ENCODE measurements around the gene WWOX.

WWOX gene

DNA sequence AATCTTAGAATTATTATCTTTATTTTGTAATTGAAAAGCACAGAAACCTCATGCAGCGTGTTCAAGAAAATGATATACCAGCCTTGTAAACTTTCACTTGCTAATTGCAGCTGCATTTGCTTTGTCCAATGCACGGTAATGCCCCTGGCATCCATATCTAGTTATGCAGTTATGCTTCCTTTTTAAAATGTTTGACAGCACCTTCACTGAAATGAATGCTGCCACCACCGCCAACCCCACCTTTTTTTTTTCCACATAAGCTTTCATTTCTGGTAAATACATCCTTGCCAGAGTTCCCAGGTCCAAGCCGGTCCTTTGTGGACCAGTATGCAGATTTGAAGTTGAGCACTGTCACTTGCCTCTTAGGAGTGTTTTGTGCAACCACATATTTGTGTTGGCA is 338.8 kb downstream of the WWOX start:
- H3K27ac ChIP-seq: no peak overlapping the region
- H3K36me3 ChIP-seq: no peaks in the 10 kb centered on the region
- no peaks in the 10 kb centered on the region for H3K4me1 ChIP-seq (ENCODE audit: control insufficient read depth in 1 of 2, insufficient read depth in 1 of 2, low read depth in 1 of 2, low read length in 1 of 2)
- no peaks in the 10 kb centered on the region for H3K27me3 ChIP-seq
- H3K9me3 ChIP-seq: no peaks in the 10 kb centered on the region
- TF ChIP-seq, protein P1, sequence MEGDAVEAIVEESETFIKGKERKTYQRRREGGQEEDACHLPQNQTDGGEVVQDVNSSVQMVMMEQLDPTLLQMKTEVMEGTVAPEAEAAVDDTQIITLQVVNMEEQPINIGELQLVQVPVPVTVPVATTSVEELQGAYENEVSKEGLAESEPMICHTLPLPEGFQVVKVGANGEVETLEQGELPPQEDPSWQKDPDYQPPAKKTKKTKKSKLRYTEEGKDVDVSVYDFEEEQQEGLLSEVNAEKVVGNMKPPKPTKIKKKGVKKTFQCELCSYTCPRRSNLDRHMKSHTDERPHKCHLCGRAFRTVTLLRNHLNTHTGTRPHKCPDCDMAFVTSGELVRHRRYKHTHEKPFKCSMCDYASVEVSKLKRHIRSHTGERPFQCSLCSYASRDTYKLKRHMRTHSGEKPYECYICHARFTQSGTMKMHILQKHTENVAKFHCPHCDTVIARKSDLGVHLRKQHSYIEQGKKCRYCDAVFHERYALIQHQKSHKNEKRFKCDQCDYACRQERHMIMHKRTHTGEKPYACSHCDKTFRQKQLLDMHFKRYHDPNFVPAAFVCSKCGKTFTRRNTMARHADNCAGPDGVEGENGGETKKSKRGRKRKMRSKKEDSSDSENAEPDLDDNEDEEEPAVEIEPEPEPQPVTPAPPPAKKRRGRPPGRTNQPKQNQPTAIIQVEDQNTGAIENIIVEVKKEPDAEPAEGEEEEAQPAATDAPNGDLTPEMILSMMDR (IDR thresholded peaks at IDR 0.05): no peak
- no peak overlapping the region for H3K4me3 ChIP-seq (ENCODE audit: low read depth in 1 of 2, low read length in 1 of 2)

DNA sequence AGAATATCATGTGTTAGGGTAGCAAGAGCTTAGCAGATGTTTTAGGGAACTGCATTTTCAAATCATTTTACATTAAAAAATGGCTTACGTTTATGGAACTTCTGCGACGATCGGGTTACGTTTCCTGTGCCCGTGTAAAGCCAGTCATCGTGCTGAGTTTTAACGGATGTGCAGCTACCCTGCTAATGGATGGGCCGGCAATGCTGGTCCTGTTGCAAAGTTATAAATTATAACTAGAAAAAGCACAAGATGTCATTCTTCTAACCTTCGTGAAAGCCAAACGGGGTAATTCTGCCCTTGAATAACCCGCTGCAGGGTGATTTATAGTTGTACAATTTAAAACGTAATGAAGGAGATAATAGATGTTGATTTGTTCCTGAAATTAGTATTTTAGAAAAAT is 339.2 kb downstream of the WWOX start:
- H3K4me1 ChIP-seq (ENCODE audit: control insufficient read depth in 1 of 2, insufficient read depth in 1 of 2, low read depth in 1 of 2, low read length in 1 of 2): no peaks in the 10 kb centered on the region
- H3K27ac ChIP-seq: no peak overlapping the region
- no peak overlapping the region for H3K4me3 ChIP-seq (ENCODE audit: low read depth in 1 of 2, low read length in 1 of 2)
- TF ChIP-seq, protein P1 (IDR thresholded peaks at IDR 0.05): no peak
- no peaks in the 10 kb centered on the region for H3K27me3 ChIP-seq
- H3K36me3 ChIP-seq: no peaks in the 10 kb centered on the region
- H3K9me3 ChIP-seq: no peaks in the 10 kb centered on the region

DNA sequence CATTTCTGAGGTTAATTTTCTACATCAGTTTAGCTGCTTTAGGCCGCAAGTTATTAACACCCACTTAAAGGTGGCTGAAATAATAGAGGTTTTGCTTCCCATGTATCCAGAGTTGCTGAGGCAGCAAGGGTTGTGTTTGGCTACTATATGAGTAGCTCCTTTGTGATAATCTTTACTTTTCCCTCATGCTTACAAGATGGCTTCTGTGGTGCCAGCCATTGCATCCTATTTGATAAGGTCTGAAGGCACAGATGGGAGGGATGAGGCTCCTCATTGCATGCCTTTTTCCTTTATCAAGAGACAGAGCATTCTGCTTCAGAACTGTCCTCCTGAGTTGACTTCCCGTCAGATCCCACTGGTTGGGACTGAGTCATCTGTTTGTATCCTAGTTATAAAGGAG is 340.2 kb downstream of the WWOX start:
- Histone ChIP-seq H3K4me3 (ENCODE audit: low read depth in 1 of 2, low read length in 1 of 2) (no peak overlapping the region), H3K4me1 (ENCODE audit: control insufficient read depth in 1 of 2, insufficient read depth in 1 of 2, low read depth in 1 of 2, low read length in 1 of 2) (no peaks in the 10 kb centered on the region), H3K36me3 (no peaks in the 10 kb centered on the region), H3K9me3 (no peaks in the 10 kb centered on the region), H3K27me3 (no peaks in the 10 kb centered on the region), H3K27ac (no peak overlapping the region)
- TF ChIP-seq, protein P1 (IDR thresholded peaks at IDR 0.05): no peak

DNA sequence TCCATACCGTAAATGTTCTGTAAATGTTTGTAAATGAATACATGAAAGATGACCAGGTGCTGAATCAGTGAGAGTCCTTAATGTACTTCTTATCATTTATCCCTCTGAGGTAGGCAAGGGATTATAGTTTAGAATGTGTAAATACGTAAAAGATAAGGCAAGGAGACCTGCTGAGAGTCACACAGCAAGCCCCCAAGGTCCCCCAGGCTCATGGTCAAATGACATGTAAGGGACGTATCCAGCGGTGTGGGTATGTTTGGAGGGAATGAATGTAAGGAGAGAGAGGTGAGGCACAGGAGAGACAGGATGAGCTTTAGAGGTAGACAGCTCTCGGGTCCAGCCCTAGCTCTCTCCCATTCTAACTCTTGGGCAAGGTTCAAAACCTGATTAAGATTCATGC is 341.8 kb downstream of the WWOX start:
- Histone ChIP-seq H3K4me1 (ENCODE audit: control insufficient read depth in 1 of 2, insufficient read depth in 1 of 2, low read depth in 1 of 2, low read length in 1 of 2) (no peaks in the 10 kb centered on the region), H3K4me3 (ENCODE audit: low read depth in 1 of 2, low read length in 1 of 2) (no peak overlapping the region), H3K27me3 (no peaks in the 10 kb centered on the region), H3K27ac (no peak overlapping the region), H3K9me3 (no peaks in the 10 kb centered on the region), H3K36me3 (no peaks in the 10 kb centered on the region)
- TF ChIP-seq, protein P1 (IDR thresholded peaks at IDR 0.05): no peak

DNA sequence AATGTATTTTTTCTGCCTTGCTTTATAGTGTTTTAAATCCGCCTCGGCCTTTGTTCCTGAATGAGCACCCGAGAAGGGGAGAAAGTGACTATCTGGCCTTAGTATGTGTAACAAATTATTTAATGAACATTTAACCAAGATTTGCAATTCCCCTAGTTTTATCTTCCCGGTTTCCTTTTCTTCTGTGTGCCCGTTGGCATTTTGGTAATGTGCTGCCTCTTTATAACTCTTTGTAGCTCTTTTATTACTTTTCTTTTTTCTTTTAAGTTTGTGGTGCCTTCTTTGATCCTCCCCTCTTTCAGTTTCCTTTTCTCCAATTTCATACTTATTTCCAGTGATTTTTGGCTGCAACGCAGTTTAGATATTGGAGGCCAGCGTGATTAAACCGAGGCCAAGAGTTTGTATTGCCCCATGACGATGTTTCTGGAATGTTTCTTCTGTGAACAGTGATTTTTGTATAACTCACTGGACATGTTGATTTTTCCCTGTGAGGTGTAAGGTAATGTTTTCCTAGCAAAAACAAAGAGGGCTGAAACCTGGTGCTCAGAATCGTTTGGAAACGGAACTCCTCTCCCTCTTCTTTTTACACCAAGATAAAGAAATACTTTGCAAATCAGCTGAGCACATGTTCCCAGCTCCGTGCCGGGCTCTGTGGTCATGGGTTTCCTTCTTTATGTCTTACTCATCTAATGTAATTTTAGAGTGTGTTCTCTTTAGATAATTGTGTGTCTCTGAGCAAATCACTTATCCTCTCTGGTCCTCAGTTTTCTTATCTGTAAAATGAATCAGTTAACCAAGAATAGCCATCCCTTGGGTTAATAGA is 344.3 kb downstream of the WWOX start:
- Histone ChIP-seq H3K4me1 (ENCODE audit: control insufficient read depth in 1 of 2, insufficient read depth in 1 of 2, low read depth in 1 of 2, low read length in 1 of 2) (no peaks in the 10 kb centered on the region), H3K4me3 (ENCODE audit: low read depth in 1 of 2, low read length in 1 of 2) (no peak overlapping the region), H3K36me3 (no peaks in the 10 kb centered on the region), H3K27ac (no peak overlapping the region), H3K27me3 (no peaks in the 10 kb centered on the region), H3K9me3 (no peaks in the 10 kb centered on the region)
- TF ChIP-seq, protein P1 (IDR thresholded peaks at IDR 0.05): no peak
